ENCODE data around the gene PKP2.
"Not testable (repeated sequence)": the region's sequence is repeated elsewhere in the genome, so short reads cannot be mapped to it uniquely, and the experiment has no call there.

Gene PKP2

DNA sequence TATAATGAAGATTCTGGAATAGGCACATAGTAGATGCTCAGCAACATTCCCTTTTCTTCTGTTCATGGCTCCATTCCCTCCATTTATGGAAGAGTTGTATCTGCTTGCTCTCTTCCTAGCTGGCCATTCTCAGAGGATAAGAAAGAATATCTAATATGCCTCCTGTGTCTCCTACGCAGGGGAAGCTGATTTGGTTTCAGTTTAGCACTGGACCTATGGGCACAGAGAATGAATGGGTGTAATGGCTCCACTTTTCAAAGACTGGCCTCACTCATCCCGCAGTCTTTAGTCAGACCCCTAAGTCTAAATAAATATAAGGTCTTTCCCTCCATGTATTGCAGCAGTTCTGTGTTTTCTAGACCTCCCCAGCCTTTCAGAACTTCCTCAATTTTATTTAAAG is 2.0 kb downstream of the PKP2 start:
- DNase-seq (ENCODE audit: low read depth in 1 of 2, low spot score in 1 of 2): no peak
- H3K4me3 ChIP-seq (replicated peaks; ENCODE audit: insufficient read depth, low read length): no peak overlapping the region
- TF ChIP-seq POLR2AphosphoS5 (IDR thresholded peaks at IDR 0.05; ENCODE audit: low read depth) (no peak), GABPA (IDR thresholded peaks at IDR 0.05; ENCODE audit: low read depth) (no peak), SPI1 (IDR thresholded peaks at IDR 0.05; ENCODE audit: borderline replicate concordance, low read depth) (no peak)
- TF ChIP-seq, protein P1, sequence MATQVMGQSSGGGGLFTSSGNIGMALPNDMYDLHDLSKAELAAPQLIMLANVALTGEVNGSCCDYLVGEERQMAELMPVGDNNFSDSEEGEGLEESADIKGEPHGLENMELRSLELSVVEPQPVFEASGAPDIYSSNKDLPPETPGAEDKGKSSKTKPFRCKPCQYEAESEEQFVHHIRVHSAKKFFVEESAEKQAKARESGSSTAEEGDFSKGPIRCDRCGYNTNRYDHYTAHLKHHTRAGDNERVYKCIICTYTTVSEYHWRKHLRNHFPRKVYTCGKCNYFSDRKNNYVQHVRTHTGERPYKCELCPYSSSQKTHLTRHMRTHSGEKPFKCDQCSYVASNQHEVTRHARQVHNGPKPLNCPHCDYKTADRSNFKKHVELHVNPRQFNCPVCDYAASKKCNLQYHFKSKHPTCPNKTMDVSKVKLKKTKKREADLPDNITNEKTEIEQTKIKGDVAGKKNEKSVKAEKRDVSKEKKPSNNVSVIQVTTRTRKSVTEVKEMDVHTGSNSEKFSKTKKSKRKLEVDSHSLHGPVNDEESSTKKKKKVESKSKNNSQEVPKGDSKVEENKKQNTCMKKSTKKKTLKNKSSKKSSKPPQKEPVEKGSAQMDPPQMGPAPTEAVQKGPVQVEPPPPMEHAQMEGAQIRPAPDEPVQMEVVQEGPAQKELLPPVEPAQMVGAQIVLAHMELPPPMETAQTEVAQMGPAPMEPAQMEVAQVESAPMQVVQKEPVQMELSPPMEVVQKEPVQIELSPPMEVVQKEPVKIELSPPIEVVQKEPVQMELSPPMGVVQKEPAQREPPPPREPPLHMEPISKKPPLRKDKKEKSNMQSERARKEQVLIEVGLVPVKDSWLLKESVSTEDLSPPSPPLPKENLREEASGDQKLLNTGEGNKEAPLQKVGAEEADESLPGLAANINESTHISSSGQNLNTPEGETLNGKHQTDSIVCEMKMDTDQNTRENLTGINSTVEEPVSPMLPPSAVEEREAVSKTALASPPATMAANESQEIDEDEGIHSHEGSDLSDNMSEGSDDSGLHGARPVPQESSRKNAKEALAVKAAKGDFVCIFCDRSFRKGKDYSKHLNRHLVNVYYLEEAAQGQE (IDR thresholded peaks at IDR 0.05; ENCODE audit: insufficient replicate concordance, low read depth): no peak
- TF ChIP-seq, protein P2, sequence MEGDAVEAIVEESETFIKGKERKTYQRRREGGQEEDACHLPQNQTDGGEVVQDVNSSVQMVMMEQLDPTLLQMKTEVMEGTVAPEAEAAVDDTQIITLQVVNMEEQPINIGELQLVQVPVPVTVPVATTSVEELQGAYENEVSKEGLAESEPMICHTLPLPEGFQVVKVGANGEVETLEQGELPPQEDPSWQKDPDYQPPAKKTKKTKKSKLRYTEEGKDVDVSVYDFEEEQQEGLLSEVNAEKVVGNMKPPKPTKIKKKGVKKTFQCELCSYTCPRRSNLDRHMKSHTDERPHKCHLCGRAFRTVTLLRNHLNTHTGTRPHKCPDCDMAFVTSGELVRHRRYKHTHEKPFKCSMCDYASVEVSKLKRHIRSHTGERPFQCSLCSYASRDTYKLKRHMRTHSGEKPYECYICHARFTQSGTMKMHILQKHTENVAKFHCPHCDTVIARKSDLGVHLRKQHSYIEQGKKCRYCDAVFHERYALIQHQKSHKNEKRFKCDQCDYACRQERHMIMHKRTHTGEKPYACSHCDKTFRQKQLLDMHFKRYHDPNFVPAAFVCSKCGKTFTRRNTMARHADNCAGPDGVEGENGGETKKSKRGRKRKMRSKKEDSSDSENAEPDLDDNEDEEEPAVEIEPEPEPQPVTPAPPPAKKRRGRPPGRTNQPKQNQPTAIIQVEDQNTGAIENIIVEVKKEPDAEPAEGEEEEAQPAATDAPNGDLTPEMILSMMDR (IDR thresholded peaks at IDR 0.05; ENCODE audit: insufficient read depth, low read length): no peak
- no peak overlapping the region for H3K27ac ChIP-seq (replicated peaks)
- H3K27me3 ChIP-seq (ENCODE audit: insufficient read depth, poor library complexity, severe bottlenecking): peaks cover 21% of the 10 kb centered on the region

DNA sequence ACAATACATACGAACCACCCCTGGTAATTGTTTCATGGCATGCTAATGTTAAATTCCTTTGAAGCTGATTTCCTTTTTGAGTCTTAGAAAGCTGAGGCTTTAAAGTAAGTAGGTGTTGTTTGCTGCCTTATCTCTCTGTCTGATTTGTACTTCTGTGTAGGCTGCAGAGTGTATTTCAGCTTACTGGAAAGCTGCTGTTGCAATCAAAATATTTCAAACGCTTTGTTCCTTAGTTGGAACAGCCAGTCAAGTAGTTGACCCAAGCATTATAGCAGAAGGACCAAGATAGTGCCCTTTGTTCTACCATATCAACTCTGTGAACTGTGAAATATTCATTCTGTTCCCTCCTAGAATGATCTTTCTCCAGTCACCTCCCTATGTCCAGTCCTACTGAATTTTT is 3.1 kb downstream of the PKP2 start:
- Histone ChIP-seq H3K27me3 (ENCODE audit: insufficient read depth, poor library complexity, severe bottlenecking) (peaks cover 21% of the 10 kb centered on the region), H3K27ac (replicated peaks) (no peak overlapping the region), H3K4me3 (replicated peaks; ENCODE audit: insufficient read depth, low read length) (no peak overlapping the region)
- TF ChIP-seq POLR2AphosphoS5 (IDR thresholded peaks at IDR 0.05; ENCODE audit: low read depth) (no peak), SPI1 (IDR thresholded peaks at IDR 0.05; ENCODE audit: borderline replicate concordance, low read depth) (no peak), GABPA (IDR thresholded peaks at IDR 0.05; ENCODE audit: low read depth) (no peak)
- TF ChIP-seq, protein P1 (IDR thresholded peaks at IDR 0.05; ENCODE audit: insufficient replicate concordance, low read depth): no peak
- TF ChIP-seq, protein P2 (IDR thresholded peaks at IDR 0.05; ENCODE audit: insufficient read depth, low read length): no peak
- DNase-seq (ENCODE audit: low read depth in 1 of 2, low spot score in 1 of 2): no peak

DNA sequence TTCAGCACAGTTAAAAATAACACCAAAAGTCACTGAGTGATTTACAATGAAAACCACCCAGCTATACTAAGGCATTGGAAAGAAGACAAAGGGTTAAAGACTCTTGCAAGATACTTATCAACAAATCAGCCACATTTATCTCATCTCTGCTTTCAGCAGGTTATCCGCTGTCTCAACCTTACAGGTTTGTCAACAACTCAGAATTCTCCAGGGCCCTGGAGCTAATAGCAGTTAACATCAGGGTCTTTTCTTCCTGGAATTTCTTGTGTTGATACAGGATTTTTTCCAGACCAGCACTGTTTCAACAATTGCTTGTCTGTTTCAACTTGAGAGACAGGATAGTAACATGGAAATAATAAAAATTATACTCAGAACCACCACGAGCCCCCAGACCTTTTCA is 3.5 kb downstream of the PKP2 start:
- DNase-seq (ENCODE audit: low read depth in 1 of 2, low spot score in 1 of 2): no peak
- H3K4me3 ChIP-seq (replicated peaks; ENCODE audit: insufficient read depth, low read length): no peak overlapping the region
- peaks cover 21% of the 10 kb centered on the region for H3K27me3 ChIP-seq (ENCODE audit: insufficient read depth, poor library complexity, severe bottlenecking)
- TF ChIP-seq SPI1 (IDR thresholded peaks at IDR 0.05; ENCODE audit: borderline replicate concordance, low read depth): no peak
- TF ChIP-seq, protein P1 (IDR thresholded peaks at IDR 0.05; ENCODE audit: insufficient replicate concordance, low read depth): no peak
- no peak for TF ChIP-seq GABPA (IDR thresholded peaks at IDR 0.05; ENCODE audit: low read depth)
- H3K27ac ChIP-seq (replicated peaks): no peak overlapping the region

DNA sequence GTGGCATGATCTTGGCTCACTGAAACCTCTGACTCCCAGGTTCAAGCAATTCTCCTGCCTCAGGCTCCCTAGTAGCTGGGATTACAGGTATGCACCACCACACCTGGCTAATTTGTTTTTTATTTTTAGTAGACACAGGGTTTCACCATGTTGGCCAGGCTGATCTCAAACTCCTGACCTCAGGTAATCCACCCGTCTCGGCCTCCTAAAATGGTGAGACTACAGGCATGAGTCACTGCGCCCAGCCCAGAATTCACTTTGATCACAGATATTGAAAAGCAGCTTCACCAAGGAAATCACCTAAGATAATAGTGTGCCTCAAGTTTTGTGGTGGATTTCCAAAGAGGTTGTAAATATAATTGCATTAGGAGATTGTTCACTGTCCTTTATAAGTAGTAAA is 4.2 kb downstream of the PKP2 start:
- H3K4me3 ChIP-seq (replicated peaks; ENCODE audit: insufficient read depth, low read length); H3K27ac ChIP-seq (replicated peaks): not testable (repeated sequence)

More for the DNA sequence above, 4.2 kb downstream of the PKP2 start:
- not testable (repeated sequence) for DNase-seq (ENCODE audit: low read depth in 1 of 2, low spot score in 1 of 2)
- H3K27me3 ChIP-seq (ENCODE audit: insufficient read depth, poor library complexity, severe bottlenecking): peaks cover 18% of the 10 kb centered on the region
